GM19043 (cell line): ENCODE results near the gene SLC6A8.
"Not testable (repeated sequence)": the region's sequence is repeated elsewhere in the genome, so short reads cannot be mapped to it uniquely, and the experiment has no call there.

Source experiments
- ATAC-seq: cut with Tn5 transposase; IDR thresholded peaks from one replicate; pipeline ENCODE4 v1.9.1; 2021; ENCODE audit warnings: low read depth; ENCODE audit not compliant: unreplicated experiment

SLC6A8 gene

GRCh38 chrX:153742796-153743467, 55.2 kb downstream of the SLC6A8 start:
- ATAC-seq = not testable (repeated sequence)

DNA sequence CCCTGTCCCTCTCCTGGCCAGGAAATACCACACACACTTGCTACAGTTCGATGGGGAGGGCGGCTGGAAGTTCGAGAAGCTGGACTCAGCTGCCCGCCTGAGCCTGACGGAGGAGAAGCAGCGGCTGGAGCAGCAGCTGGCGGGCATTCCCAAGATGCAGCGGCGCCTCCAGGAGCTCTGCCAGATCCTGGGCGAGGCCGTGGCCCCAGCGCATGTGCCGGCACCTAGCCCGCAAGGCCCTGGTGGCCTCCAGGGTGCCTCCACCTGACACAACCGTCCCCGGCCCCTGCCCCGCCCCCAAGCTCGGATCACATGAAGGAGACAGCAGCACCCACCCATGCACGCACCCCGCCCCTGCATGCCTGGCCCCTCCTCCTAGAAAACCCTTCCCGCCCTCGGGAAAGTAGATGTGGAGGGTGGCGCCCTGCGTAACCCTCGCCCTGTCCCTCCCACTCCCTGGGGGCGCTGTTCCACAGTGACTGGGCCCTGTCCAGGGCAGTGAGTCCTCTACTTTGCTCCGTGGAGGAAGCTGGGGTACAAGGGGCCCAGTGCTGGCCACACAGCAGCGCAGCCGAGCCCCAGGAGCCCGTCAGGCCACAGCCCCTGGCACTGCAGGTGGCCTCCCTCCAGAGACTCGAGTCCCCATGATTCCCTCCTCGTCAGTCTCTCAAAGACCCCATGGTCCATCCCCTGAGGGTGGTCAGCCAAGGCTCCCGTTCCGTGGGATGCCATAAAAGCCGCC, 55.9 kb downstream of the SLC6A8 start:
- ATAC-seq = not testable (repeated sequence)

DNA sequence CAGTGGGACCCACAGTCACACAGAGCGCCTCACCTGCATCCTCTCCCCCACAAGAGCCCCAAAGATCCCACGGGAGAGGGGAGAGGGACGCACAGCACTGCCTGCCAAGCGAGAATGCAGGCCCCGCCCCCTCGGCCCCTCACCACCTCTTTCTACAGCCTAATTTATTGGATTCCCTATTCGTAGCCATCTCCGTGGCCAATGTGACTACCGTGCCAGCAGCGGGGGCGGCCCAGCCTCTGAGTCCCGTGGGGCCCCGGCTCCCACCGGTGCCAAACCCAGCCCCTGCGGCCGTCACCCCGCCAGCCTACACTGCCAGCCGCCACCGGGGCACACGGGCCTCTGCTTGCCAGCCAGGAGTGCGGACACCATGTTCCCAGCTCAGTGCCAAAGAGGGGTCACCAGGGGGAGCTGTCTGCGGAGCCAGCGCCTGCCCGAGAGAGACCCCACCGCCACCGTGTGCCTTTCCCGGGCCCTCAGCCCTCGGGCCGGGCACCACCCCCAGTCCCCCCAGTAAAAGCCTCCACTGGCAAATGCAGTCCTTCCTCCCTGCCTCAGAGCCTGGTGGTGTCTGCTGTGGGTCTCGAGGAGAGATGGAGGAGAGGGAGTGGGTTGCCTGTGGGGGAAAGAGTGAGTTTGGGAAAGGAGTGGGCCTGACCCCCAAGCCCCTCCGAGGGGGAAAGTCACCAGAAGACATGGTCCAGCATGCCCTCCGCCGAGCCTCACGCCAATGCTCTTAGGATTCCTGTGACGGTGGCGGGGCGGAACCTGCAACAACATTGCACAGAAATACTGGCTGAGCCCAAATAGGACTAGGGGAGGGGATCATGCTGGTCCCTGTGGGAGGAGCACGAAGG, 56.7 kb downstream of the SLC6A8 start:
- ATAC-seq = no peak

DNA sequence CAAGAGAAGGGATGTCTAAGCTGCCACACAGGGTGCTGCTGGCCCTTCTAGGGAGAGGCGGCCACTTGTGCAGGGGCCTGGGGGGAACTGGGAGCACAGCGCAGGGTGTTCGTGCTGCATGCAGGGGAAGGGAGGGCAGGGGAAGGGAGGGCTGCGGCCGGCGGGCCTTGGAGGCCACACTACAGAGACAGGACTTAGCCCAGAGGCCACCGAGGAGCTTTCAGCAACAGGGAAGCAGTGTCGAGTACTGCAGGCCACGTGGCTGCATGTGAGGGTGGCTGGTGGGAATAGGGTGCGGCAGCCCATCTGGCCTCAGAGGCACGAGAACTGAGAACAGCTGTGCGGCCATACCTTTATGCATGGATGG, 57.3 kb downstream of the SLC6A8 start:
- ATAC-seq = not testable (repeated sequence)
